ENCODE data around the gene CADPS.

Gene CADPS

DNA sequence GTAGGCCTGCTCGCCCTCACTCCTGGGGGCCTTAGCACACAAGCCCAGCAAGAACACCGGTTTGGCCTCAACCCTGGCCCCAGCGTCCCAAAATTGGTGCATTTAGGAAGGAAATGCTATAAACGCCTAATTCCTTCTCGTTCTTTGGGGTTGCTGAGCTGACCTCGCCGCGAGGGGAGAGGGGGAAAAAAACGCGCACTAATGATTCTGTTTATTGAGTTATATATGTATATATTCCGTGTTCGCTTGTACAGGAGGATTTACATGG lies 505.8 kb downstream of the CADPS start:
- no peak for DNase-seq

DNA sequence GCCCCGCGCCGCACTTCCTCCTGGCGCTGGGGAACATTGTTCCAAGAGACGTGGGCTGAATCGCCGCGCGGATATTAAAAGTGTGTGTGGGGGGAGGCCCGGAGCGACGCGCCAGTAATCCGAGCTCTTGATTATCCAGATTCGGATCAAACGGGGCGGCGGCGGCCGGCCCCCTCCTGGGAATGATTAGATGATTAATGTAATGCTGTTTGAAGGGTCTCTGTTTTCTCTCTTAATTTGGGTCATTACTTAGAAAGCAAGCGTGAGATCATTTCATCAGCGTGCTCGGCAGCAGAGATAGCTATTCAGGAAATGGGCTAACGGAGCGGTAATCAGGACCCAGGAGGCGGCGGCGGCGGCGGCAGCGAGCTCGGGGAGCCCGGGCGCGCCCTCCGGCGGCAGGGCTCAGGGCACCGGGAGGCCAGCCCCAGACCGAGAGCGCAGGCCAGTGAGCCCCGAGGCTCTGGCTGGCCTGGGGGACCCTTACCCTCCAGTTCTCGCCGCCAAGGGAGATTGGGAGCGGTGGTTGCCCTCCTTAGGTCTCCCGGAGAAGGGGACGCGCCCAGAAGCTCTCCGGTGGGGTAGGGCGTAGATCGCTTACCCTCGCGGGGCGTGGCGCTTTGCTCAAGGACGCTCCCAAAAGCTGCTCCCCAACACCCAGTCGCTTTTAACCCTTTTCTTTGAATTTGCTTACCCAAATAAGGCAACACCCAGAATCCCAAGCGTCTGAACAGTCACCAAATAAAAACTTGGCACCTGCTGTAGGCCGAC lies 506.3 kb downstream of the CADPS start:
- no peak for DNase-seq

DNA sequence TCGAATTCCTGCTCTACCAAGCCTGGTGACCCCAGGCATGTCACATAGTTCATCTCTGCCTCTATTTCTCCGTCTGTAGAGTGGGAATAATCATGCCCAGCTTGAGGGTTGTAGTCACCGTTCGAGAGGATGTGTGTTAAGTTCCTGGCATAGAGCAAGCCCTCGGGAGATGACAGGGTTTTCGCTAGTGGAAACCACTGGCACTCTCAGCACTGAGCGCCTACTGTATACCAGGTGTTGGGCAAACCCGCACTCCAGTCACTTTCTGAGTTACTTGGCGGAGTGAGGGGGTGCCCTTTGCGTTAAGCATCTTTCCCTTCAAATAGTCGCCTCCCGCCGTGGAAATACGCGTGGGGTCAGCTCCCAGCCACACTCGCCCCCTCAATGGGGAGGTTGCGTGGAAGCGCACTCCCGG lies 506.9 kb downstream of the CADPS start:
- no peak for DNase-seq

DNA sequence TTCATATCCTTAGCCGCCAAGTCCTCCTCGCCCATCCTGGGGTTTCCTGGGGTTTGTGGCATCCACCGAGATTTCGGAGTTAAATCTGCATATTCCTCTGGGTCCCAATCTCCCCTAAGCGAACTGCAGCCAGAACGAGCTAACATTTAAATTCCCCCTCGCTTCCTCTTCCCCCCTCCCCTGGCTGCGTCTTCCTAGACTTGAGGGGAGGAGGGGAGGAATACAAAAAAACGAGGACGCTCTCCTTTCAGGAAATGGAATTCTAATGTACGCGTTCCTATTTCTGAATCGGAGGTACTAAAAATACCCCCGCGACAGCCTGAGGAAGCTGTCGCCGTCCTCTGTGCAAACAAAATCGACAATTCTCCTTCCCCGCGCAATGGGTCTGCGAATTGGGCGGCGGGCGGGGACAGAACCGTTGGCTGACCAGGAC lies 507.4 kb downstream of the CADPS start:
- no peak for DNase-seq

DNA sequence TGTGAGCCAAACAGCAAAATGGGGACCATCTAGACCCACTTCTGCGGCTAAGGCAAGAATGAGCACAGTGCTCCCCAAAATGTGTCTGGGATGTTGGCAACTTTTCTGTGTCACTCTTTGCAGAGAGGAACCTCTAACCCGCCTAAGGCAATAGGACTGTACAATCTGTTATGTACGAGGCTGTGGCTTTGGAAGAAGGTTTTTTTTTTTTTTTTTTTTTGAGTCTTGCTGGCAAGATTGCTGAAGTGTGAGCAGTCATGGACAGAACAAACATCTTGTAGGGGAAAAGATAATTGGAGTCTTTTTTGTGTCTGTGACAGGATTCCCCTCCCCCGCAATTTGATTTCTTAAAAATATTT lies 509.1 kb downstream of the CADPS start:
- DNase-seq: no peak

DNA sequence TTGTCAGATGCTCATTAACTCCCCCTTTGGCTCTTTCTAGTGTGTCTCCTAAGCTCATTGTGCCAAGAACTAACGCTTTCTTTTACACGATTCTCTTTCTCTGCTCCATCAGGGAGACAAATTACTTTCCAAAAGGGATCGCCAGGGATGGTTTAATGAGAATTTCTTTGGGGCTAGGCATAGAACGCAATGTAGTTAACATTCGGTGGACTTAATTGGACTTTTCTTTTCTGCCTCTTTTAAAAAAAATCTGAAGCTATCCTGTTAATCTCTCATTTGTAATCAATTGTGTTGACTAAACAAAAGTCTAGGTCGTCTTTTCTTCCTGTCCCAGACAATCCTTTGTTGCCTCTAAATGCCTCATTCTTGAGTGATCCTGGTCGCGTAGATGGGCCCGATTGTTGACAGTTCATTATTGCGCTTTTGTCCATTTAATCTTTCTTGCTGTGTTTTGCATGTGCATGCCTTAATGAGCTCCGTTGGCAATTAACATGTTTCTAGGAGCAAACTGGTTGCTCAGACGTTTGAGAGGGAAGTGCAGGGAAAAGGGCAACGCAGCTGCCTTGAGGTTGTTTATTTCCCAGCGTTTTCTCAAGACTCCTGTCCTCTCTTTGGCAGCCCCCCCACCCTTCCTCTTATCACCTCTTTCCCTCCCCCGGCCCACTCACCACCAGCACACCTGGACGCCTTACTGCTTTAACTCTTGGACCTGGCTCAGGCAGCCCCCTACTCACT lies 509.7 kb downstream of the CADPS start:
- no peak for DNase-seq

DNA sequence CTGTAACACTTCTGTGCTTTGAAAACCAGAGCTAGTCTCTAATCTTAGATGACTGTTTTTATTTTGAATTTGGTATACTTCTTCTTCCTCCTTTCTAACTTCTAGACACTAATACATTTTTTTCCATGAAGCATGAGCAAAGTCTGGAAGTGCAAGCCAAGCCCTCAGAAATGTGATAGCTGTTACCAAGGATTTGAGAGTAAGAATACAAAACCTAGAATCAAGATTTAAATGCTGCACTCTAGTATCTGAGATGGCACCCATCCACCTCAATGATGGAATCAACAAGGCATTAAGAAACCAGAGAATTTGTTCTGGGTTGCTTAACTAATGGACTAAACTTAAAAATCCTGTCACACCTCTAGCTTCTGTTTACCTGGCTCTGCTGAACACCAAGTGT lies 511.0 kb downstream of the CADPS start:
- DNase-seq: no peak

DNA sequence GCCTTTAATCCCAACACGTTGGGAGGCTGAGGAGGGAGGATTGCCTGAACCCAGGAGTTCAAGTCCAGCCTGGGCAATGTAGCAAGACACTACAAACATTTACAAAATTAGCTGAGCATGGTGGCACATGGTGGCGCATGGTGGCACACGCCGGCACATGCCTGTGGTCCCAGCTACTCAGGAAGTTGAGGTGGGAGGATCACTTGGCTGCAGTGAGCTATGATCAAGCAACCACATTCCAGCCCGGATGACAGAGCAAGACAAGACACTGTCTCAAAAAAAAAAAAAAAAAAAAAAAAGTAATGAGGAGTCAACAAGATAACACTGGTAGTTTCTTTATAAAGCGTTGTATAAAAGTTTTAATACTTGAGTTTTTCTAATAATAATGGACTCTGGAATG lies 511.9 kb downstream of the CADPS start:
- DNase-seq: no peak

DNA sequence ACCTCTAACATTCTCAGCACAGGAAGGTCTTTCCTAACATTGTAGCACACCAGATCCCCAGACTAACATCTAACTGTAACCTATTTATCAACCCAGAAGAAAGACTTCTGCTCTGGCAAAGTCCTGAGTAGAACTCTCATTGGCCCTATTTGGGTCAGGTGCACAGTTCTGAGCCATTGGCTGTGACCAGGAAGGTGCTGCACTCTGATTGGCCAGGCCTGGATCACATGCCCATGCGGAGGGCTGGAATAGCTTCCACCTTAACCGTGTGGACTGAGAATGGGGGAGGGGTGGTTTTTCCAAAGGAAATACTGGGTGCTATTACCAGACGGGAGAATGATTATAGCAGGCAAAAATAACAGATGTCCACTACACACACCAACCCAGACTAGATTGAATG lies 513.4 kb downstream of the CADPS start:
- no peak for DNase-seq

DNA sequence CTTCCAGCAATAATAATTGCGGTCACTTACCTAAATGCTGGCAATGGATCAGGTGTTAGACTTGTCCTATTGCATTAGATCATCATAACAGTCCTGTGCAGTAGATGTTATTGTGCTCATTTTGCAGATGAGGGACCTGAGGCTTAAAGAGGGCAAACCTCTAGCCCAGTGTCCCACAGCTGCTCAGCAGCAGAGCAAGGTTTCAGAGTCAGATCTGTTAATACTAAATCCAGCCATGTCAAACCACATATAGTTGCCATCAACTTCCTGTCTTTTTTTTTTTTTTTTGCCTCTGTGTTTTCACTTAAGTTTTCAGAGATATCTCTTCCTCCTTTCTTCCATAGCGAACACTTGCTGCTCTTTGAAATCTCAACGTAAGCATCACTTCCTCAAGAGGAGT lies 514.0 kb downstream of the CADPS start:
- DNase-seq: no peak

DNA sequence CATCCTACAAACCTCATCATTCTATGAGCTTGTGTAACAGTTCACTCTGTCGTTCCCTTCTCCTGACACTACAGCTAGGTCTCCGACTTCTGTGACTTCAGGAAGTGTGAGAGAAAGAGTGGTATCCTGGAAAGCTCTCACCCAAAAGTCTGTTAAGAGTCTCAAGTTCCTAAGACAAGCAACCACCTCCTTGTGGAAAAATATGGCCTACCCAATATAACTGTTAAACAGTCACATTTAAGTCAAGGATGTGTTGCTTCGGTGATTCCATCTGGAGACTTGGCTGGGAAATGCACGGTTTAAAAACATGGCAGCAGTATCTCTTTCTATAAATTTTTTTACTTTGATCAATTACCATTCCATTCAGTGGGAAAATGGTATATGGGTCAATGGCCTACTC lies 515.7 kb downstream of the CADPS start:
- no peak for DNase-seq

DNA sequence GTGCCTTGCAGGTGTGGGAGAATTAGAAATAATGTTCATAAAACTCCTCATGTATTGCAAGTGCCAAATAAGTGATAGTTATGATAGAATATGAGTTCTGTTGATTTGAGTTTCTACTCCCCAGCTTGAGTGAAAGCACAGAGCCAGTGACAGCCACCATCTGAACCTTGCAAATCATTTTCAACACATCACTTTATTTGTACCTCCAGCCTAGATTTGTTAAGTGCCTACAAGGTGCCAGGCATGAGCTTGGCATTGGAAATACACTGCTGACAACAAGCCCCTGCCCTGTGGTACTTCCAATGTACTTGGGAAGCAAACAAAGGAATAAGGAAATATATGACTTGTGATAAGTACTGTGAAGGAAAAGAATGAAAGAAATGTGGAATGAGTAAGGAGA lies 518.9 kb downstream of the CADPS start:
- DNase-seq: no peak

DNA sequence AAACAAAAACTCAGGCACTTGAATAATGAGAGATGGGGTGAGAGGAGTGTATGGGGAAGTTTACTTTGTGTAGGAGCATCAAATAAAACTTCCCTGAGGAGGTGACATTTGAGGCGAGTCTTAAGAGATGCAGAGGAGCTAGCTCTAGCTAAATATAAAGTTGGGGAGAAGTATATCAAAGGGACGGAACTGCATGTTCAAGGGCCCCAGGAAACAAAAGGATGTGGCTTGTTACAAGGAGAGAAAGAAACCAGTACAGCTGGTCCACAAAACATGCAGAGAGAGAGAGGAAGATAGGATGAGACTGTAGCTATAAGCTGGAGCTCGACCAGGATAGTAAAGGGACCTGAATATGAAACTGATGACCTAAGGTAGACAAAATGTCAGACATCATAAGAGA lies 519.5 kb downstream of the CADPS start:
- no peak for DNase-seq

All from GOT3 (cell line).